Right renal pelvis (tissue), 4 donors: Measurements from ENCODE around the gene SCGB1A1. TPM values are rescaled to one million over a fixed set of nuclear protein-coding genes. Genes with fewer than 3 reads are reported as not detected.

ENCODE experiments used
- DNase-seq, 4 donors: peaks; one replicate each; pipeline ENCODE4 v3.0.0-alpha.2; 2013; ENCODE audit warnings: low read depth in 4 of 4, low spot score in 3 of 4, missing footprints in 1 of 4
- polyA plus RNA-seq, 4 donors: library from polyadenylated mRNA; unstranded; fragments of 120-200 nt; gene quantifications; one replicate each; pipeline ENCODE4 v1.2.1, GENCODE V29; 2013; ENCODE audit not compliant: insufficient read length in 4 of 4

The SCGB1A1 gene
- polyA plus RNA-seq, 4 donors, result not detected

- no peak for DNase-seq
These were observed 53.4 kb downstream of the SCGB1A1 start for GRCh38 chr11:62472063-62472884.

Other genes starting within 250 kb of the SCGB1A1 start
- not detected for gene SCGB1D1, start 228.8 kb upstream of the SCGB1A1 start, polyA plus RNA-seq
- under 1 TPM in 3 of 4 donors, not detected in 1; 0.23 to 0.67 (median 0.34) TPM for gene SCGB2A1, start 210.4 kb upstream of the SCGB1A1 start, polyA plus RNA-seq
- 1 to 10 TPM; 1.9 to 2.9 (median 2.3) TPM for gene SCGB1D2, start 176.8 kb upstream of the SCGB1A1 start, polyA plus RNA-seq
- gene SCGB2A2, start 148.9 kb upstream of the SCGB1A1 start, polyA plus RNA-seq, result not detected
- not detected for gene SCGB1D4, start 120.0 kb upstream of the SCGB1A1 start, polyA plus RNA-seq
- 10 to 100 TPM; 49.1 to 65.9 (median 59.6) TPM for gene ASRGL1, start 81.6 kb upstream of the SCGB1A1 start, polyA plus RNA-seq
- gene AHNAK, start 127.8 kb downstream of the SCGB1A1 start, polyA plus RNA-seq, result 100 to 1,000 TPM; 186 to 212 (median 195) TPM
- gene EEF1G, start 154.9 kb downstream of the SCGB1A1 start, polyA plus RNA-seq, result 1,000 to 10,000 TPM; 2,211 to 2,243 (median 2,224) TPM
- gene TUT1, start 172.5 kb downstream of the SCGB1A1 start, polyA plus RNA-seq, result 10 to 100 TPM; 22.2 to 25.5 (median 23.7) TPM
- gene MTA2, start 182.8 kb downstream of the SCGB1A1 start, polyA plus RNA-seq, result 10 to 100 TPM; 90.8 to 99.5 (median 93.4) TPM
- gene EML3, start 193.7 kb downstream of the SCGB1A1 start, polyA plus RNA-seq, result 10 to 100 TPM; 27.9 to 40.2 (median 36.0) TPM
- gene ROM1, start 194.2 kb downstream of the SCGB1A1 start, polyA plus RNA-seq, result 1 to 10 TPM; 3.0 to 3.5 (median 3.4) TPM
- gene B3GAT3, start 203.0 kb downstream of the SCGB1A1 start, polyA plus RNA-seq, result 10 to 100 TPM; 28.7 to 43.6 (median 32.6) TPM
- 100 to 1,000 TPM; 387 to 413 (median 398) TPM for gene GANAB, start 227.6 kb downstream of the SCGB1A1 start, polyA plus RNA-seq
- gene INTS5, start 234.3 kb downstream of the SCGB1A1 start, polyA plus RNA-seq, result 10 to 100 TPM; 19.9 to 23.8 (median 20.8) TPM
- gene C11orf98, start 246.2 kb downstream of the SCGB1A1 start, polyA plus RNA-seq, result 10 to 100 TPM; 54.5 to 63.6 (median 61.6) TPM
- gene CSKMT, start 246.3 kb downstream of the SCGB1A1 start, polyA plus RNA-seq, result 1 to 10 TPM; 3.8 to 7.5 (median 4.9) TPM